ENCODE measurements around the gene KIR3DL1. TPM values are rescaled to one million over a fixed set of nuclear protein-coding genes. Genes with fewer than 3 reads are reported as not detected.

The KIR3DL1 gene
- total and polyA plus RNA-seq, 2 of the 13 experiments (the other 11 are each of a cell fraction or from before 2014, with no cell fraction given) = not detected

GRCh38 chr19:54875506-54875905, 59.2 kb downstream of the KIR3DL1 start:
- no peaks in the 10 kb centered on the region for H3K27me3 ChIP-seq (ENCODE audit: control insufficient read depth in 1 of 2, insufficient read depth in 2 of 2, low read length in 2 of 2)
- POLR2A ChIA-PET = no interaction called here
- H3K27ac ChIP-seq (ENCODE audit: extremely low read length, insufficient read depth, low read length) = no peak overlapping the region
- in situ Hi-C loops (cut with HindIII; ENCODE audit: extremely low pct_ligation_motif_present, low pct_unique_long_range_greater_than_20kb) = no loop called here
- BruUV-seq (replicated peaks) = no TSS peak
- H4K20me1 ChIP-seq (ENCODE audit: insufficient read depth, low read length) = no peaks in the 10 kb centered on the region
- H3K9ac ChIP-seq (ENCODE audit: insufficient read depth, low read depth, low read length) = no peak overlapping the region
- no peak overlapping the region for H3K4me2 ChIP-seq (ENCODE audit: low read depth, low read length)
- H3K4me1 ChIP-seq (ENCODE audit: insufficient read depth, low read length) = no peaks in the 10 kb centered on the region
- FAIRE-seq = no peak
- no peaks in the 10 kb centered on the region for H3K9me3 ChIP-seq (ENCODE audit: low read length)
- intact Hi-C loops (cut with micrococcal nuclease; ENCODE audit: unreplicated experiment) = no loop called here
- DNase-seq (ENCODE audit: low spot score) = no peak
- CTCF ChIA-PET (ENCODE audit: low intra/inter-chr PET ratio, low total read pairs) = no interaction called here
- no peak for ATAC-seq
- 33% methylated on average over 2 of the region's 2 CpGs for WGBS (ENCODE audit: low lambda C conversion rate)
- no peak overlapping the region for H2AFZ ChIP-seq (ENCODE audit: low read length)
- TF ChIP-seq ZNF260 (CRISPR knock-in tag; IDR thresholded peaks at IDR 0.05; ENCODE audit: borderline replicate concordance, low read depth) (no peak), ZNF432 (CRISPR knock-in tag; IDR thresholded peaks at IDR 0.05; ENCODE audit: borderline replicate concordance) (no peak), EP300 (IDR thresholded peaks at IDR 0.05; ENCODE audit: low read depth in 2 of 2, low read length in 2 of 2) (no peak), EP300 (CRISPR knock-in tag; IDR thresholded peaks at IDR 0.05; ENCODE audit: borderline replicate concordance) (no peak), ZNF329 (CRISPR knock-in tag; IDR thresholded peaks at IDR 0.05; ENCODE audit: low read depth) (no peak), ZBTB20 (CRISPR knock-in tag; IDR thresholded peaks at IDR 0.05; ENCODE audit: borderline replicate concordance, low read depth) (no peak)
- TF ChIP-seq, protein P1, sequence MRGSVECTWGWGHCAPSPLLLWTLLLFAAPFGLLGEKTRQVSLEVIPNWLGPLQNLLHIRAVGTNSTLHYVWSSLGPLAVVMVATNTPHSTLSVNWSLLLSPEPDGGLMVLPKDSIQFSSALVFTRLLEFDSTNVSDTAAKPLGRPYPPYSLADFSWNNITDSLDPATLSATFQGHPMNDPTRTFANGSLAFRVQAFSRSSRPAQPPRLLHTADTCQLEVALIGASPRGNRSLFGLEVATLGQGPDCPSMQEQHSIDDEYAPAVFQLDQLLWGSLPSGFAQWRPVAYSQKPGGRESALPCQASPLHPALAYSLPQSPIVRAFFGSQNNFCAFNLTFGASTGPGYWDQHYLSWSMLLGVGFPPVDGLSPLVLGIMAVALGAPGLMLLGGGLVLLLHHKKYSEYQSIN (CRISPR knock-in tag; IDR thresholded peaks at IDR 0.05; ENCODE audit: borderline replicate concordance) = no peak
- TF ChIP-seq, protein P2, sequence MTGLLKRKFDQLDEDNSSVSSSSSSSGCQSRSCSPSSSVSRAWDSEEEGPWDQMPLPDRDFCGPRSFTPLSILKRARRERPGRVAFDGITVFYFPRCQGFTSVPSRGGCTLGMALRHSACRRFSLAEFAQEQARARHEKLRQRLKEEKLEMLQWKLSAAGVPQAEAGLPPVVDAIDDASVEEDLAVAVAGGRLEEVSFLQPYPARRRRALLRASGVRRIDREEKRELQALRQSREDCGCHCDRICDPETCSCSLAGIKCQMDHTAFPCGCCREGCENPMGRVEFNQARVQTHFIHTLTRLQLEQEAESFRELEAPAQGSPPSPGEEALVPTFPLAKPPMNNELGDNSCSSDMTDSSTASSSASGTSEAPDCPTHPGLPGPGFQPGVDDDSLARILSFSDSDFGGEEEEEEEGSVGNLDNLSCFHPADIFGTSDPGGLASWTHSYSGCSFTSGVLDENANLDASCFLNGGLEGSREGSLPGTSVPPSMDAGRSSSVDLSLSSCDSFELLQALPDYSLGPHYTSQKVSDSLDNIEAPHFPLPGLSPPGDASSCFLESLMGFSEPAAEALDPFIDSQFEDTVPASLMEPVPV (CRISPR knock-in tag; IDR thresholded peaks at IDR 0.05) = no peak
- no peaks in the 10 kb centered on the region for H3K79me2 ChIP-seq (ENCODE audit: insufficient read depth, low read length)
- H3K36me3 ChIP-seq (replicated peaks in 1 of 2; ENCODE audit: control insufficient read depth in 1 of 2, insufficient read depth in 2 of 2, low read length in 2 of 2) = no peaks in the 10 kb centered on the region
- no peak overlapping the region for H3K4me3 ChIP-seq (replicated peaks in 1 of 3; ENCODE audit: insufficient read depth in 1 of 3, low read depth in 2 of 3, low read length in 3 of 3)

Measured in HepG2 (cell line).